Ishikawa (cell line): ENCODE measurements around the gene HFE.

ENCODE experiments used
- CEBPB ChIP-seq: IDR thresholded peaks from 2 replicates; pipeline ENCODE4 v1.6.1; 2012
- CREB1 ChIP-seq: IDR thresholded peaks from 2 replicates; pipeline ENCODE4 v1.6.1; 2012; ENCODE audit warnings: low read depth
- EGR1 ChIP-seq: IDR thresholded peaks from 2 replicates; pipeline ENCODE4 v1.6.1; 2012
- EP300 ChIP-seq: IDR thresholded peaks from 2 replicates; pipeline ENCODE4 v1.6.1; 2012; ENCODE audit warnings: borderline replicate concordance
- FOXM1 ChIP-seq: IDR thresholded peaks from 2 replicates; pipeline ENCODE4 v1.6.1; 2012; ENCODE audit warnings: low read depth, borderline replicate concordance
- NFIC ChIP-seq: IDR thresholded peaks from 2 replicates; pipeline ENCODE4 v1.6.1; 2012
- RAD21 ChIP-seq: IDR thresholded peaks from 2 replicates; pipeline ENCODE4 v1.6.1; 2012; ENCODE audit warnings: low read depth
- REST ChIP-seq: IDR thresholded peaks from 2 replicates; pipeline ENCODE4 v1.6.1; 2012; ENCODE audit warnings: low read depth, mild to moderate bottlenecking
- TAF1 ChIP-seq: IDR thresholded peaks from 2 replicates; pipeline ENCODE4 v1.6.1; 2012; ENCODE audit warnings: low read depth, mild to moderate bottlenecking
- TCF12 ChIP-seq: IDR thresholded peaks from 2 replicates; pipeline ENCODE4 v1.6.1; 2012; ENCODE audit warnings: low read depth
- TEAD4 ChIP-seq: IDR thresholded peaks from 2 replicates; pipeline ENCODE4 v1.6.1; 2012
- USF1 ChIP-seq: IDR thresholded peaks from 2 replicates; pipeline ENCODE4 v1.6.1; 2012
- YY1 ChIP-seq: IDR thresholded peaks from 2 replicates; pipeline ENCODE4 v1.6.1; 2012; ENCODE audit warnings: low read depth
- ZBTB7A ChIP-seq: IDR thresholded peaks from 2 replicates; pipeline ENCODE4 v1.6.1; 2012; ENCODE audit warnings: low read depth
- TF ChIP-seq, protein P1 (sequence below): IDR thresholded peaks from 2 replicates; pipeline ENCODE4 v1.6.1; 2012

HFE gene

GRCh38 chr6:26103770-26104456 lies 16.7 kb downstream of the HFE start:
- TF ChIP-seq YY1: no peak
- TF ChIP-seq, protein P1, sequence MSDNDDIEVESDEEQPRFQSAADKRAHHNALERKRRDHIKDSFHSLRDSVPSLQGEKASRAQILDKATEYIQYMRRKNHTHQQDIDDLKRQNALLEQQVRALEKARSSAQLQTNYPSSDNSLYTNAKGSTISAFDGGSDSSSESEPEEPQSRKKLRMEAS: no peak
- no peak for TF ChIP-seq EGR1
- no peak for TF ChIP-seq RAD21
- TF ChIP-seq CEBPB: no peak
- TF ChIP-seq TEAD4: no peak

GRCh38 chr6:26104457-26105108 lies 17.4 kb downstream of the HFE start:
- TF ChIP-seq YY1 (no peak), TAF1 (no peak), NFIC (no peak), TCF12 (no peak)

DNA sequence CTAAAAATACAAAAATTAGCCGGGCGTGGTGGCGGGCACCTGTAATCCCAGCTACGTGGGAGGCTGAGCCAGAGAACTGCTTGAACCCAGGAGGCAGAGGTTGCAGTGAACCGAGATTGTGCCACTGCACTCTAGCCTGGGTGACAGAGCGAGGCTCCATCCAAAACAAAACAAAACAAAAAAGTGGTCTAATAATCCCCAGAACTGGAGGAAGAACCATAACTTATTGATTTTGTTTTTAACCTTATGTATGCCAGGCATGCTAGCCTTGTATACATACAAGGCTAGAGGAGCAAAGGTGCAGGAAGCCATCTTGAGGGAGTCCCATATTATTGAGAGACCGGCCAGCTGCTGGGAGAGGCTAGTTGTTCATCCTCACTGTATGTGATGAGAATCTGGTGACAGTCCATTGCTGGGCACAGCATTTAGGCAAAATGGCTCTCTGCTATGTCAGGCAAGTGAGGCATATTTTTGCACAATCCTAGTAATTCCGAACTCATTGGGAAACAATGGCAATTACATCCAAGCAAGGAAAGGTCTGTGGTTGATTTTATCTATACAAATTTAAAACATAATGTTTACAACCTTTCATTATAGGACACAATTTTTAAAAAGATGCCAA lies 18.0 kb downstream of the HFE start:
- TF ChIP-seq NFIC (no peak), YY1 (no peak), TEAD4 (no peak), CREB1 (no peak), REST (no peak), TCF12 (no peak), EP300 (no peak), FOXM1 (no peak), ZBTB7A (no peak), CEBPB (no peak), TAF1 (no peak), EGR1 (no peak), USF1 (no peak), RAD21 (no peak)
- TF ChIP-seq, protein P1: no peak

DNA sequence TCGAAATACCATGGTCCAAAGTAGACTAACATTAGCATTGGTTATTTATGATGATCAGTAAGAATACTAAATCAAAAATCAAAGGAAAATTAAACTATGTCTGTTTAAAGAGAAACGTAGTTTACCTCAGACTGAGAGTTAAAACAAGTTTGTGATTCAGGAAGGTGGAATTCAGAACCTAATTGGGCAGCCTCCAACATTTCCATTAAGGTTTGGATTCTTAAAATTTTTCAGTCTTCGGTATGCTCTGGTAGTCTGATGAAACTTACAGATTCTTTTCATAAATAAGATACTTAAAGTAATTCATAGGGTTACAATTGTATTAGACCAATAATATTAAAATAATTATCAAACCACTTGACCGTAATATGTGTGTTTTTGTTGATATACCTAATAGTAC lies 18.6 kb downstream of the HFE start:
- peak; percentile 52; the same call in 1 of the 2 replicates for TF ChIP-seq TEAD4
- TF ChIP-seq CEBPB: no peak

DNA sequence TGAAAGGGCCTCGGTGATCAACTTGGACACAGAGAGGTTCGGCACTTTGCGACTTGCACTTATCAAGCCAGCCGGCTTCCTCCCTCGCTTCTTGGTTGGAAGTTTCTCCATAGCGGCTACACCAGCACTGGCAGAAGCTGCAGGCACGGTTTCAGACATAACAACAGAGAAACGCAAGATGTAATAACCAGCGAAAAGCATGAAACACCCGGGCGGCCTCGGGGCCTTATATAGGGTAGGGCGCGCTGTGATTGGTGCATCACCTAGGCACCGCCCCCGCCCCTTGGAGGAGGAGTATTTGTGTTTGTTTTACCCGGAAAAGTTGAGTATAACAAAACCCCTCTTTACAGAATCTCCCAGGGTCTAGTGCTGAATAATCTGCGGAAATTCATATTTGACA lies 20.7 kb downstream of the HFE start:
- no peak for TF ChIP-seq CREB1
- TF ChIP-seq TEAD4: no peak
- TF ChIP-seq ZBTB7A: no peak
- no peak for TF ChIP-seq YY1
- no peak for TF ChIP-seq TAF1

- TF ChIP-seq ZBTB7A: no peak
- TF ChIP-seq NFIC: no peak
- TF ChIP-seq YY1: no peak
- no peak for TF ChIP-seq EGR1
- TF ChIP-seq TEAD4: no peak
- TF ChIP-seq USF1: no peak
- no peak for TF ChIP-seq EP300
- no peak for TF ChIP-seq RAD21
- no peak for TF ChIP-seq CEBPB
- TF ChIP-seq CREB1: no peak
- TF ChIP-seq REST: no peak
- TF ChIP-seq, protein P1: no peak
- TF ChIP-seq FOXM1: no peak
- TF ChIP-seq TCF12: no peak
- no peak for TF ChIP-seq TAF1
These were observed 22.5 kb downstream of the HFE start for GRCh38 chr6:26109772-26110171.
